RWPE1 (cell line): ENCODE data around the gene LCNL1.

ENCODE experiments used
- CTCF ChIA-PET: fragments of 350-600 bp; sonication (Branson Sonifier 250); formaldehyde crosslinking; extraction: SDS; loops from one replicate; lab custom pipeline; 2021; lab: Yijun Ruan, JAX
- POLR2A ChIA-PET: fragments of 400-600 bp; formaldehyde crosslinking; extraction: SDS; loops from one replicate; lab custom pipeline; 2020; ENCODE audit warnings: antibody characterized with exemption; ENCODE audit not compliant: low non-redundant PET; lab: Yijun Ruan, JAX
- DNase-seq: peaks from one replicate; pipeline ENCODE4 v3.0.0; 2012; ENCODE audit warnings: low spot score
- H3K27ac ChIP-seq: fragments of 450-650 bp; 2 replicates; pipeline ENCODE4 v1.5.1; 2017
- CTCF ChIP-seq: fragments of 450-650 bp; conservative IDR thresholded peaks from 2 replicates; pipeline ENCODE4 v1.5.1; 2017; ENCODE audit warnings: low read depth, mild to moderate bottlenecking

The LCNL1 gene

GRCh38 chr9:137009217-137009616, 26.4 kb downstream of the LCNL1 start:
- no peak for DNase-seq
- H3K27ac ChIP-seq = no peak overlapping the region
- TF ChIP-seq CTCF = no peak
- ChIA-PET POLR2A (no interaction called here), CTCF (interaction anchor here (0.9 kb wide), 1 partner anchor 20 kb away, joined by 3 read pairs; no protein-coding TSS in a partner anchor)

DNA sequence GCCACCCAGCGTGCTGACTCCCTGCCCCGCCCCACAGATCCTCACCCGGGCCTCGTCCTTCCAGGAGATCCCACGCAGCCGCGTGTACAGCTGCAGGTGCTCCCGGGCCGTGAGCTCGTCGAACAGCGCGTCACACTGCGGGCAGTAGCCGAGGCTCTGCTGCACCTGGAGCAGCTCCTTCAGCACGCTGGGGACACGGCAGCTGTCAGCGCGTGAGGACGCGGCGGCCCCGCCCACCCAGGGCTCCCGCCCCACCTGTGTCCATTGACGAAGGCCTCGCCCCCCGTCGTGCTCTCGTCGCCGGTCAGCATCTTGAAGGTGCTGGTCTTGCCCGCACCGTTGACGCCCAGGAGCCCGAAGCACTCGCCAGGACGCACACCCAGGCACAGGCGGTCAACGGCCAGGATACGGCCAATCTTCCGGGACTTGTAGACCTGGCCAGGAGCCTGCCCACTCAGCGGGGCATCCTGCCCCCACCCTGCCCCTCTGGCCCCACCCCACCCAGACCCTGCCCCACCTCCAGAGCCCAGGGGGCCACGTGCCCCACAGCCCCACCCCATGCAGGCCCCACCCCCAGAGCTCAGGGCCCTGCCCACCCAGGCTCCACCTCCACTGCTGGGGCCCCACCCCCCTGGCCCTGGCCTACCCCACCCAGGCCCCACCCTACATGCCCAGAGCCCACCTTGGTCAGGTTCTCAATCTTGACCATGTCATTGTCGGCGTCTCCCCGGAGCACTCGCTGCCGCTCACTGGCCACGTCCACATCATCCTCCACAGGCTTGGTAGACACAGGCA, 27.3 kb downstream of the LCNL1 start:
- no peak for TF ChIP-seq CTCF
- no peak overlapping the region for H3K27ac ChIP-seq
- POLR2A ChIA-PET = no interaction called here
- no peak for DNase-seq
- CTCF ChIA-PET = interaction anchor here (0.7 to 0.9 kb wide), 2 partner anchors 19 to 25 kb away, joined by 3 read pairs; no protein-coding TSS in a partner anchor

- ChIA-PET CTCF (interaction anchor here (1.5 to 1.8 kb wide), 2 partner anchors 18 to 24 kb away, joined by 4 to 8 read pairs; no protein-coding TSS in a partner anchor), POLR2A (no interaction called here)
- H3K27ac ChIP-seq = no peak overlapping the region
- DNase-seq = no peak
- no peak for TF ChIP-seq CTCF
Observed at GRCh38 chr9:137011156-137011555, 28.4 kb downstream of the LCNL1 start.

DNA sequence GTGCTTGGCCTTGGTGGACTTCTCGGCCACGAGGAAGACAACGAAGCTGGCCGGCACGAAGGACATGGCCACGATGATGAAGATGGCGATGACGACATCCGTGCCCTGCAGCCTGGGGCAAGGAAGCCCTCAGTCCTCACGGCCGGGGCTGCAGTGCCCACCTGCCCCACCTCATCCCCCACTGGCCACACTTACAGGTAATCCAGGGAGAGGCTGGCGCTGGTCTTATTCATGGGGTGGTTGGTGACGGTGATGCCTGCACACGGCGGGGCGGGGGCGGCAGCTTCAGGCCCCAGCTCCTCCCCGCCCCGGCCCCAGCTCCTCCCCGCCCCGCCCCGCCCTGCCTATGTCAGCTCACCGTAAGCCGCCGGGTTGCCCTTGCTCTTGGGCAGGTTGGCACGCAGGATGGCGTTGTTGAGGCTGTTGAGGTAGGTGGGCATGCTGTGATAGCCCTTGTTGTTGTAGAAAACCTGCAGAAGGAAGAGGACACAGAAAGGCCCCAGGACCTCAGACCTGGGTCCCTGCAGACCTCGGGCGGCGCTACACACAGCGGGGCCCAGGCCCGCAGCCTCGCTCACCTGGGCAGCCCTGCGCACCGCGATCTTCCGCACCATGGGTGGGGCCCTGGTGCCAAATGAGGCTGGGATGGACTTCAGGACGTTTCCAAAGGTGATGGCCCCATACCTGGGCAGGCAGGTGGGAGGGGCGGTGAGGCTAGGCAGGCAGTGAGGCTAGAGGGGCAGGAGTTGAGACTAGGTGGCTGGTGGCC, 29.3 kb downstream of the LCNL1 start:
- ChIA-PET CTCF (interaction anchor here (1.5 to 1.8 kb wide), 2 partner anchors 17 to 23 kb away, joined by 4 to 8 read pairs; no protein-coding TSS in a partner anchor), POLR2A (no interaction called here)
- no peak for DNase-seq
- TF ChIP-seq CTCF = no peak
- no peak overlapping the region for H3K27ac ChIP-seq

DNA sequence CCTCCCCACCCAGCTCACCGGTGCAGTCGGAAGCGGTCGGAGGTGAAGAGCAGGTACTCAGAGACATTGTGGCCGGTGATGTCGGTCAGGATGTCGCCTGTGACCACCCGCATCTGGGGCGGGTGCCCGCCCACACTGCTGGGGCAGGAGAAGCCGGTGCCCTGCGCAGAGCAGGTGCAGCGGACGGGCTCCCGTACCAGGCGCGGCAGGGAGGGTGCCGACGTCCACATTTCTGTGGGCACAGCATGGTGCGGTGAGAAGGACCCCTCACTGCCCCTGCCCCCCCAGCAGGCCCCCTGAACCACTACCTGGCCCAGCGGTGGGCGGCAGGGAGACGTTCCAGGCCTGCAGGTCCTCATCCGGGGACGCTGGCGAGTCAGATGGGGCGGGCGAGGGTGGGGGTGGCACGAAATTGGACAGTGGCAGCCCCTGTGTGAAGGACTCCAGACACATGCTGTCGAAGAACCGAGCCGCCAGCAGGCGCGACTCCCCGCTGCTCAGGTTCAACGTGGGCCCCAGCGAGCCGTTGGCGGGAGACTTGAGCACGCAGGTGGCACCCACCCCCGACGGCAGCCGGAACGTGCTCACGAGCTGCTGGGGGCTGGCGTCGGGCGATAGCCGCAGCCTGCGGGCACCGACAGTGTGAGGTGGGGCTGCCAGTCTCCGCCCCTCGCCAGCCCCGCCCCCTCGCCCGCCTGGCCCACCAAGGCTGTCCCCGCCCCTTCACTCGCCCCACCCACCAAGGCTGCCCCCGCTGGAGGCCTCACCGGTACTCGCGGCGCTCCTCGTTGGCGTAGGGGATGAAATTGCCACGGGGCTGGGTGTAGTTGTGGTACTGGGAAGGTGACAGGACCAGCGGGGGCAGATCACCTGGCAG, 30.1 kb downstream of the LCNL1 start:
- DNase-seq = no peak
- no peak overlapping the region for H3K27ac ChIP-seq
- TF ChIP-seq CTCF = no peak
- CTCF ChIA-PET = interaction anchor here (1.2 to 1.8 kb wide), 3 partner anchors 16 to 22 kb away, joined by 4 to 8 read pairs (median 4); no protein-coding TSS in a partner anchor
- POLR2A ChIA-PET = no interaction called here
